Measurements from ENCODE around the gene IKZF4.

DNA sequence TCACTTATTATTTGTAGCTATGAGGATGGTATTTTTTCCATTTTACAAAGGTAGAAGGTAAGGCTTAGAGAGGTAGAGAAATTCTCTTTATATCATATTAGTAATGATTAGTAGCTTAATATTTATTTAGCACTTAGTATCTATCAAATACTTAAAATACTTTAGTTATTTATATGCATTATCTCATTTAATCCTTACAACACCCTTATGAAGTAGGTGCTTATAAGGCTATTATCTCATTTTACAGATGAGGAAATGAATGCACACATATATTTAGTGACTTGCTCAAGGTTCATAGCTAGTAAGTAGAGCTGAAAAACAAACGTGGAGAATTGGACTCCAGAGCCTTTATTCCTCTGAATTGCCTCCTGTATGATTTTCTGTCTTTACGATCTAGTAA, 36.0 kb upstream of the IKZF4 start:
- no peak for TF ChIP-seq POLR2A (IDR thresholded peaks at IDR 0.05; ENCODE audit: low read depth, low read length)
- no peak for TF ChIP-seq POLR2AphosphoS5 (IDR thresholded peaks at IDR 0.05; ENCODE audit: low read depth, low read length)
- no peak for TF ChIP-seq TAF1 (IDR thresholded peaks at IDR 0.05; ENCODE audit: borderline replicate concordance, low read depth, low read length)
